Body of pancreas (tissue), 4 donors: Measurements from ENCODE around the gene DLEC1.

Experiments used
- CTCF ChIP-seq, 7 experiments: fragments of 450-650 bp in 4 of 7; fragments of 200-600 bp in 3 of 7; sonication (generic) in 3 of 7; IDR thresholded peaks; one replicate each; pipeline ENCODE4 v1.5.1; 2016 to 2019; ENCODE audit warnings: antibody characterized with exemption in 7 of 7
- POLR2A ChIP-seq, 3 donors: fragments of 450-650 bp; IDR thresholded peaks; one replicate each; pipeline ENCODE4 v1.6.1; 2016; ENCODE audit warnings: antibody characterized with exemption in 3 of 3, mild to moderate bottlenecking in 2 of 3

- no peak for TF ChIP-seq CTCF (IDR thresholded peaks at IDR 0.05)
- no peak for TF ChIP-seq POLR2A (IDR thresholded peaks at IDR 0.05)
These were observed 44.4 kb upstream of the DLEC1 start for GRCh38 chr3:37994639-37994972.
